K562 (cell line): Measurements from ENCODE around the gene CACNB1. TPM values are rescaled to one million over a fixed set of nuclear protein-coding genes. Genes with fewer than 3 reads are reported as not detected.

Experiments used
- ATAC-seq: fragments of 200-7000 bp; cut with Tn5 transposase; 3 replicates; pipeline ENCODE4 v1.9.1; 2020; ENCODE audit warnings: moderate library complexity
- BruUV-seq: library from RNA; stranded (reverse); fragments of 400-500 nt; replicated peaks from 2 replicates; lab custom pipeline; 2021; lab: Mats Ljungman, UMichigan
- CTCF ChIA-PET: fragments of 300-600 bp; formaldehyde crosslinking; extraction: SDS; loops from one replicate; lab custom pipeline; 2021; ENCODE audit warnings: low intra/inter-chr PET ratio; lab: Yijun Ruan, JAX
- POLR2A ChIA-PET: fragments of 300-600, 350-650 bp; sonication (Branson Sonifier 250); formaldehyde crosslinking; extraction: SDS; loops from one replicate; lab custom pipeline; 2021; ENCODE audit warnings: antibody characterized with exemption, inconsistent platforms; lab: Yijun Ruan, JAX
- DNase-seq, 4 experiments: peaks; one replicate each; pipeline versions ENCODE4 v3.0.0 to v3.0.0-alpha.2; 2011 to 2018; ENCODE audit warnings: low spot score in 3 of 4, mixed read lengths in 3 of 4; ENCODE audit errors: extremely low read depth in 1 of 4
- FAIRE-seq: peaks from 2 replicates; lab custom pipeline; 2011; peaks lifted over from hg19 to GRCh38; lab: Jason Lieb, UNC
- H2AFZ ChIP-seq: 2 replicates; pipeline ENCODE4 v1.6.0; 2011; ENCODE audit warnings: low read depth, low read length, control low read depth, inconsistent platforms
- H3K27ac ChIP-seq: fragments of 200-600 bp; 3 replicates; pipeline ENCODE4 v1.8.0; 2011; ENCODE audit warnings: low read depth, mild to moderate bottlenecking, control low read depth, inconsistent platforms, low read length, moderate library complexity, mixed read lengths; ENCODE audit errors: extremely low read depth
- H3K27me3 ChIP-seq, 2 experiments: fragments of 300-600 bp in 1 of 2; 2 replicates in 1 of 2; 3 replicates in 1 of 2; pipeline versions ENCODE4 v1.6.0 to v1.8.0; 2011; ENCODE audit warnings: inconsistent platforms in 2 of 2, low read length in 2 of 2, mild to moderate bottlenecking in 1 of 2, mixed read lengths in 1 of 2, moderate library complexity in 1 of 2; ENCODE audit not compliant: control insufficient read depth in 2 of 2, insufficient read depth in 2 of 2
- H3K36me3 ChIP-seq: fragments of 300-600 bp; 3 replicates; pipeline ENCODE4 v1.8.0; 2011; ENCODE audit warnings: mild to moderate bottlenecking, low read length, inconsistent platforms; ENCODE audit not compliant: control insufficient read depth, insufficient read depth
- H3K4me1 ChIP-seq, 2 experiments: fragments of 200-600 bp in 1 of 2; replicated peaks in 1 of 2; 2 replicates in 1 of 2; 3 replicates in 1 of 2; pipeline versions ENCODE4 v1.5.1 to v1.8.0; 2011; ENCODE audit warnings: inconsistent platforms in 2 of 2, low read length in 2 of 2, mild to moderate bottlenecking in 1 of 2, mixed read lengths in 1 of 2, moderate library complexity in 1 of 2; ENCODE audit not compliant: control insufficient read depth in 2 of 2, insufficient read depth in 2 of 2
- H3K4me2 ChIP-seq: 2 replicates; pipeline ENCODE4 v1.6.1; 2011; ENCODE audit warnings: low read length, control low read depth, inconsistent platforms, mixed read lengths; ENCODE audit not compliant: insufficient read depth
- H3K4me3 ChIP-seq: fragments of 200-600 bp; sonication (generic), shearing (Covaris generic); 2 replicates; pipeline ENCODE4 v1.5.1; 2016; ENCODE audit warnings: control low read depth, inconsistent platforms
- H3K79me2 ChIP-seq: fragments of 200-600 bp; 3 replicates; pipeline ENCODE4 v1.8.0; 2011; ENCODE audit warnings: low read length, inconsistent platforms; ENCODE audit not compliant: control insufficient read depth, insufficient read depth
- H3K9ac ChIP-seq, 2 experiments: 2 replicates each; pipeline versions ENCODE4 v1.6.0 to v1.6.1; 2011; ENCODE audit warnings: low read depth in 2 of 2, low read length in 2 of 2, control low read depth in 1 of 2, inconsistent platforms in 1 of 2, mild to moderate bottlenecking in 1 of 2, mixed read lengths in 1 of 2; ENCODE audit not compliant: insufficient read depth in 1 of 2
- H3K9me1 ChIP-seq: one replicate; pipeline ENCODE4 v1.6.0; 2011; ENCODE audit warnings: inconsistent platforms, mild to moderate bottlenecking, low read length, moderate library complexity; ENCODE audit not compliant: control insufficient read depth, insufficient read depth
- H3K9me3 ChIP-seq: replicated peaks from 2 replicates; pipeline ENCODE4 v1.5.1; 2011; ENCODE audit warnings: low read depth, low read length, inconsistent platforms; ENCODE audit not compliant: control insufficient read depth, insufficient read depth
- H4K20me1 ChIP-seq: replicated peaks from 2 replicates; pipeline ENCODE4 v1.6.1; 2011; ENCODE audit warnings: low read length, inconsistent platforms, mixed read lengths; ENCODE audit not compliant: control insufficient read depth, insufficient read depth
- BACH1 ChIP-seq: fragments of 200-800 bp; sonication (Bioruptor generic); IDR thresholded peaks from 2 replicates; pipeline ENCODE4 v1.6.1; 2016; ENCODE audit warnings: missing genetic modification characterization, missing compliant biosample characterization
- HNRNPH1 ChIP-seq: fragments of 200-400 bp; formaldehyde crosslinking; optimal IDR thresholded peaks from 2 replicates; pipeline ENCODE3; 2017; ENCODE audit warnings: low read depth, mild to moderate bottlenecking, low read length, moderate library complexity
- LARP7 ChIP-seq: fragments of 450-650 bp; IDR thresholded peaks from 2 replicates; pipeline ENCODE4 v1.6.1; 2016
- SUPT5H ChIP-seq: fragments of 450-650 bp; IDR thresholded peaks from 2 replicates; pipeline ENCODE4 v1.6.1; 2016
- ZSCAN32 ChIP-seq: fragments of 450-650 bp; formaldehyde crosslinking; IDR thresholded peaks from 2 replicates; pipeline ENCODE4 v1.4.0; 2020; ENCODE audit warnings: mild to moderate bottlenecking, moderate library complexity
- WGBS: fragments of 100-300 bp; shearing (Covaris generic); methylation state at CpG from one replicate; pipeline ENCODE4 v1.1.6; 2016; ENCODE audit warnings: low coverage, mixed read lengths; ENCODE audit not compliant: insufficient coverage; ENCODE audit errors: missing lambda C conversion rate; 5-methylcytosine and 5-hydroxymethylcytosine counted together
- in situ Hi-C: fragments of 300-500 bp; cut with MboI; formaldehyde crosslinking; loops from 4 replicates; pipeline ENCODE4 v1.15.0; 2018; ENCODE audit warnings: inconsistent platforms, mixed read lengths
- intact Hi-C: fragments of 100-400 bp; cut with micrococcal nuclease; formaldehyde crosslinking; loops from 2 replicates; pipeline ENCODE4 v1.14.2; 2022
- polyA plus RNA-seq, 8 experiments: library from polyadenylated mRNA; depleted of rRNA in 4 of 8; stranded (reverse) in 5 of 8; unstranded in 3 of 8; fragments of >200 nt; fragmentation: Nextera tagmentation in 2 of 8; fragmentation: Illumina TruSeq in 1 of 8; extraction: Ambion mirVana in 2 of 8; extraction: Trizol in 1 of 8; gene quantifications; 2 replicates each; pipeline versions ENCODE4 v1.2.1 to v1.2.3, GENCODE V29; 2011 to 2014; ENCODE audit warnings: inconsistent platforms in 1 of 8, missing spikeins in 1 of 8
- total RNA-seq, 7 experiments: library from RNA; depleted of rRNA in 6 of 7; stranded (reverse); fragments of >200 nt in 6 of 7; fragmentation: Illumina TruSeq in 2 of 7; extraction: Trizol in 2 of 7; gene quantifications; 2 replicates each; pipeline versions ENCODE4 v1.2.1 to v1.2.3, GENCODE V29; 2011 to 2021; ENCODE audit warnings: low replicate concordance in 1 of 7
- TF ChIP-seq, protein P1 (sequence below): fragments of 450-650 bp; IDR thresholded peaks from 2 replicates; pipeline ENCODE4 v1.6.1; 2018; ENCODE audit not compliant: partially characterized antibody

The CACNB1 gene
- total and polyA plus RNA-seq, 9 of the 15 experiments (the other 6 are each of a cell fraction or from before 2014, with no cell fraction given): 0.08 to 7.4 (median 3.0) TPM

DNA sequence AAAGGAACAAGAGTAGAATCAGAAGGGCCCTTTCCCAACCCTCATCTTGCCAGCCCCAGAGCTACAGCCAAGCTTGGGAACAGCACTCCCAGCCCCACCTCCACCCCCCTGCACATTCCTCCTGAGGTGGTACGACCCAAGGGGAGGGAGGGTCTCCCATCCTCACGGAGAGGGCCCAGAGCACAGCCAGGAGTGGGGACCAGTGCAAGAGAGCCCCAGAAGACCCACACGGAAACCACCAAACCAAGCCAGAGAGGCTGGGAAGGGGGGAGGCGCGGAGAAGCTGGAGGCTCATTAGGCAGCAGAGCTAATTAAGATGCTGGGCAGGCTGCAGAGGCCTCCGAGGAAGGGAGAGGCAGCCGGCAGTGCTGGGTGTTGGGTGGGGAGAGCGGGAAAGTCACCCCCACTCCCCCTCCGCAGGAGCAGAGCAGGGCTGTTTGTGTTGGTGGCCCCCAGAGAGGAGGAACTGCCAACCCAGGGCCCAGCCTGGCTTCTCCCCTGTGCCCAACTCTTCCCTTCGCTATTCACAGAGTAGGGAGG, 2.4 kb downstream of the CACNB1 start:
- no TSS peak for BruUV-seq
- Histone ChIP-seq H3K9ac (peak overlapping the region in 1 of 2 experiments; percentile 83; a peak in 2 of 4 replicates), H3K79me2 (peaks cover 19% of the 10 kb centered on the region), H2AFZ (no peak overlapping the region), H3K4me3 (no peak overlapping the region), H3K9me1 (no peaks in the 10 kb centered on the region), H3K36me3 (peaks cover 29% of the 10 kb centered on the region; the same call in 2 of the 3 replicates)
- CTCF ChIA-PET: no interaction called here
- WGBS: 48% methylated on average over 7 of the region's 10 CpGs
- TF ChIP-seq, protein P1, sequence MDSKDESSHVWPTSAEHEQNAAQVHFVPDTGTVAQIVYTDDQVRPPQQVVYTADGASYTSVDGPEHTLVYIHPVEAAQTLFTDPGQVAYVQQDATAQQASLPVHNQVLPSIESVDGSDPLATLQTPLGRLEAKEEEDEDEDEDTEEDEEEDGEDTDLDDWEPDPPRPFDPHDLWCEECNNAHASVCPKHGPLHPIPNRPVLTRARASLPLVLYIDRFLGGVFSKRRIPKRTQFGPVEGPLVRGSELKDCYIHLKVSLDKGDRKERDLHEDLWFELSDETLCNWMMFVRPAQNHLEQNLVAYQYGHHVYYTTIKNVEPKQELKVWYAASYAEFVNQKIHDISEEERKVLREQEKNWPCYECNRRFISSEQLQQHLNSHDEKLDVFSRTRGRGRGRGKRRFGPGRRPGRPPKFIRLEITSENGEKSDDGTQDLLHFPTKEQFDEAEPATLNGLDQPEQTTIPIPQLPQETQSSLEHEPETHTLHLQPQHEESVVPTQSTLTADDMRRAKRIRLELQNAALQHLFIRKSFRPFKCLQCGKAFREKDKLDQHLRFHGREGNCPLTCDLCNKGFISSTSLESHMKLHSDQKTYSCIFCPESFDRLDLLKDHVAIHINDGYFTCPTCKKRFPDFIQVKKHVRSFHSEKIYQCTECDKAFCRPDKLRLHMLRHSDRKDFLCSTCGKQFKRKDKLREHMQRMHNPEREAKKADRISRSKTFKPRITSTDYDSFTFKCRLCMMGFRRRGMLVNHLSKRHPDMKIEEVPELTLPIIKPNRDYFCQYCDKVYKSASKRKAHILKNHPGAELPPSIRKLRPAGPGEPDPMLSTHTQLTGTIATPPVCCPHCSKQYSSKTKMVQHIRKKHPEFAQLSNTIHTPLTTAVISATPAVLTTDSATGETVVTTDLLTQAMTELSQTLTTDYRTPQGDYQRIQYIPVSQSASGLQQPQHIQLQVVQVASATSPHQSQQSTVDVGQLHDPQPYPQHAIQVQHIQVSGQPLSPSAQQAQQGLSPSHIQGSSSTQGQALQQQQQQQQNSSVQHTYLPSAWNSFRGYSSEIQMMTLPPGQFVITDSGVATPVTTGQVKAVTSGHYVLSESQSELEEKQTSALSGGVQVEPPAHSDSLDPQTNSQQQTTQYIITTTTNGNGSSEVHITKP: peak; percentile 92
- TF ChIP-seq BACH1 (tag) (no peak), LARP7 (no peak), SUPT5H (no peak), ZSCAN32 (CRISPR knock-in tag) (no peak), HNRNPH1 (no peak)
- TF ChIP-seq, all 486 proteins: peak for 1
- Histone ChIP-seq H4K20me1 (no peaks in the 10 kb centered on the region), H3K9me3 (no peaks in the 10 kb centered on the region), H3K4me2 (peak overlapping the region; percentile 68), H3K27me3 (no peaks in the 10 kb centered on the region), H3K27ac (no peak overlapping the region), H3K4me1 (peaks cover 33 to 49% of the 10 kb centered on the region in 2 experiments; a peak in 4 of 5 replicates)
- DNase-seq (no peak), ATAC-seq (no peak), FAIRE-seq (no peak)
- intact Hi-C loops: no loop called here
- in situ Hi-C loops: no loop called here
- POLR2A ChIA-PET: interaction anchor here (0.6 to 1.3 kb wide), 7 partner anchors 9 to 750 kb away, joined by 3 to 4 read pairs (median 3); no protein-coding TSS in a partner anchor
